Heart left ventricle (tissue), 16 donors: ENCODE measurements around the gene CLIP1. TPM values are rescaled to one million over a fixed set of nuclear protein-coding genes. Genes with fewer than 3 reads are reported as not detected.
"Not testable (repeated sequence)": the region's sequence is repeated elsewhere in the genome, so short reads cannot be mapped to it uniquely, and the experiment has no call there.

ENCODE experiments used
- ATAC-seq, 4 donors: fragments of 200-7000 bp; cut with Tn5 transposase; one replicate each; pipeline ENCODE4 v1.9.1; 2020 to 2022; ENCODE audit warnings: moderate library complexity in 4 of 4, mild to moderate bottlenecking in 3 of 4, moderate number of reproducible peaks in 1 of 4
- DNase-seq, 5 donors: peaks; one replicate each; pipeline ENCODE4 v3.0.0-alpha.2; 2020
- H3K27ac ChIP-seq, 12 donors: fragments of 200-600 bp; sonication (generic) in 4 of 12; one replicate each; pipeline versions ENCODE4 v1.5.0 to v1.8.0; 2016 to 2022; ENCODE audit warnings: mild to moderate bottlenecking in 2 of 12
- H3K27me3 ChIP-seq, 9 donors: fragments of 200-600 bp; sonication (generic) in 2 of 9; one replicate each; pipeline versions ENCODE4 v1.5.1 to v1.8.0; 2016 to 2022; ENCODE audit warnings: mild to moderate bottlenecking in 3 of 9
- H3K36me3 ChIP-seq, 9 donors: fragments of 200-600 bp; sonication (generic) in 2 of 9; one replicate each; pipeline versions ENCODE4 v1.5.0 to v1.8.0; 2018 to 2022; ENCODE audit warnings: mild to moderate bottlenecking in 2 of 9
- H3K4me1 ChIP-seq, 12 donors: fragments of 200-600 bp; sonication (generic) in 4 of 12; one replicate each; pipeline versions ENCODE4 v1.5.0 to v1.8.0; 2016 to 2022; ENCODE audit warnings: mild to moderate bottlenecking in 3 of 12
- H3K4me3 ChIP-seq, 12 donors: fragments of 200-600 bp; sonication (generic) in 4 of 12; one replicate each; pipeline versions ENCODE4 v1.5.0 to v1.8.0; 2017 to 2022; ENCODE audit warnings: mild to moderate bottlenecking in 9 of 12, moderate library complexity in 4 of 12
- H3K9me3 ChIP-seq, 12 donors: fragments of 200-600 bp; sonication (generic) in 4 of 12; one replicate each; pipeline versions ENCODE4 v1.5.0 to v1.8.0; 2016 to 2022; ENCODE audit warnings: mild to moderate bottlenecking in 1 of 12
- CTCF ChIP-seq, 12 donors: fragments of 200-600 bp; sonication (generic) in 4 of 12; IDR thresholded peaks; one replicate each; pipeline versions ENCODE4 v1.5.0 to v1.8.0; 2018 to 2022; ENCODE audit warnings: antibody characterized with exemption in 12 of 12, mild to moderate bottlenecking in 5 of 12
- POLR2A ChIP-seq, 2 donors: fragments of 450-650 bp; IDR thresholded peaks; one replicate each; pipeline ENCODE4 v1.6.1; 2017; ENCODE audit warnings: antibody characterized with exemption in 2 of 2, mild to moderate bottlenecking in 2 of 2, moderate library complexity in 2 of 2
- WGBS, 4 donors: extraction: QIAGEN DNeasy Blood & Tissue Kit in 2 of 4; methylation state at CpG; one replicate each; pipeline versions ENCODE4 v1.1.5 to v1.1.7; 2013 to 2018; 5-methylcytosine and 5-hydroxymethylcytosine counted together
- intact Hi-C, 10 donors: fragments of 100-400 bp; cut with DNase I; formaldehyde crosslinking; loops; one replicate each; pipeline versions ENCODE4 v1.11.1 to v1.14.2; 2022
- polyA plus RNA-seq, 2 donors: library from polyadenylated mRNA; stranded (reverse); fragments of 200-250 nt; gene quantifications; one replicate each; pipeline ENCODE4 v1.2.3, GENCODE V29; 2013
- total RNA-seq, 9 donors: library from RNA; depleted of rRNA in 2 of 9; stranded (reverse); fragments of >200 nt in 2 of 9; fragmentation: NEBNext Ultra II Directional in 3 of 9; extraction: Animal tissue kit (Norgen Biotek cat#: 25700) in 3 of 9; gene quantifications; one replicate each; pipeline versions ENCODE4 v1.1.0 to v1.2.4, GENCODE V29; 2016 to 2023
- donor health status: ischemic (EF 13 %, LVEDD 7.1; RV severe dilation, severe dysfunction).
- donor health status: healthy with polysubstance abuse.
- donor health status: DM: no; HTN: yes; CAD: no.
- donor health status: DM: no; HTN: no; CAD: no.
- donor health status: ischemic (EF 25% LVEDD 6.9; RV normal size, moderate dysfunction).
- donor health status: ischemic (EF 25% LVEDD 5.7; RV mildly dilated, moderate dysfunction).
- donor health status: healthy.
- donor health status: DM: yes; HTN: yes; CAD: no.
- donor health status: ischemic (EF 35%, LVEDD 5.7; RV mildly dilated, moderate dysfunction).
- donor health status: nonischemic (EF 11% LVEDD 7.7; RV severe dilation, severe dysfunction).
- donor health status: DM: yes; HTN: yes; CAD: no.
- donor health status: PGD.
- donor health status: ischemic (EF 29% LVEDD 5.4; RV normal size, mild dysfunction).
- donor health status: nonischemic (EF 23%, LVEDD 6.1; RV moderate dilation, normal function).

CLIP1 gene
- total and polyA plus RNA-seq, 11 donors = 31.9 to 173 (median 104) TPM

- ATAC-seq (peak; percentile 4 to 23 (median 14)), DNase-seq (no peak)
- Histone ChIP-seq H3K4me3 (peak overlapping the region in 9 of 12 donors; percentile 3 to 43 (median 25)), H3K27ac (peak overlapping the region in 11 of 12 donors; percentile 69 to 93 (median 86)), H3K36me3 (peaks cover 0 to 6% (median 0%) of the 10 kb centered on the region in 9 donors), H3K27me3 (no peaks in the 10 kb centered on the region), H3K9me3 (no peaks in the 10 kb centered on the region), H3K4me1 (peaks cover 0 to 66% (median 17%) of the 10 kb centered on the region in 12 donors)
- TF ChIP-seq CTCF (IDR thresholded peaks at IDR 0.05) (no peak), POLR2A (IDR thresholded peaks at IDR 0.05) (no peak)
- intact Hi-C loops = loop anchor here in 8 of 10 donors (1.0 to 5.0 kb wide), 6 partner anchors 72 to 354 kb away; partner anchors contain the start of gene DENR (in 2 of the 8)
- 31 to 41% (median 38%) methylated on average over 2 of the region's 2 CpGs for WGBS, 4 donors
These were observed 23.2 kb downstream of the CLIP1 start for GRCh38 chr12:122399254-122399591.

DNA sequence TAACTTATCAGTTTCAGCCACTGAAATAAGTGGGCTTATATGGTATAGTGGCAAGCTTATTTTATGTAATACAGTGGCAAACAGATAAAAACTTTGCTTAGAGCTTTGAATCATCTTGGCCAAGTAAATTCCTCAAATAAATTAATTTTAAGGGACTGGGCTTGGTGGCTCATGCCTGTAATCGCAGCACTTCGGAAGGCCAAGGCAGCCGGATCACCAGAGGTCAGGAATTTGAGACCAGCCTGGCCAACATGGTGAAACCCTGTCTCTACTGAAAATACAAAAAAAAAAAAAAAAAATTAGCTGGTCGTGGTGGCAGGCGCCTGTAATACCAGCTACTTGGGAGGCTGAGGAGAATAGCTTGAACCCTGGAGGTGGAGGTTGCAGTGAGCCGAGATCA lies 24.5 kb downstream of the CLIP1 start:
- intact Hi-C loops = loop anchor here in 6 of 10 donors (2.0 to 5.0 kb wide), 5 partner anchors 73 to 355 kb away; partner anchors contain the start of gene DENR (in 2 of the 6)
- ATAC-seq, DNase-seq, H3K4me3 ChIP-seq, H3K9me3 ChIP-seq, H3K36me3 ChIP-seq, H3K27me3 ChIP-seq: not testable (repeated sequence)
- WGBS, 4 donors = 93 to 96% (median 94%) methylated on average over 6 of the region's 6 CpGs
- Histone ChIP-seq H3K27ac (peak overlapping the region in 2 of 12 donors; percentile 11 to 89), H3K4me1 (peaks cover 0 to 53% (median 17%) of the 10 kb centered on the region in 12 donors)

DNA sequence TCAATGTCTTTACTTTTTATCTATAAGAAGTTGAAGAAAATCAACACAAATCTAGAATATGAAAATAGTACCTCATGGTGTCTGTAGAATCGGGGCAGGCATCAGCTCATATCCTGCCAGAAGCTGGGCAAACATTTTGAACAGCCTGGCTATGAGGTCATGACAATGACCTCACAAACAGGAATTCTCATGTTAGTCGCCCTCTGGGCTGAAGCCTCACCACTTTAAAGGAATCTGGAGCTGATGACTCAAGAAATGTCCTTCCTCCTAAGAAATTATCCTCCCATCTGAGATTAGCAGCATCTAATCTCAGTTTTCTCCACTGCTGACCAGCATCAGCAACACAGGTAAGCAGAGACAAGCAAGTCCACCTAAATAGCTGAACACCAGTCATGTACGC lies 27.1 kb downstream of the CLIP1 start:
- intact Hi-C loops = loop anchor here in 3 of 10 donors (5.0 kb wide), 2 partner anchors 77 to 357 kb away; partner anchors contain the start of gene DENR (in 1 of the 3)
- Histone ChIP-seq H3K9me3 (no peaks in the 10 kb centered on the region), H3K4me3 (no peak overlapping the region), H3K27me3 (no peaks in the 10 kb centered on the region), H3K27ac (peak overlapping the region in 1 of 12 donors; percentile 89), H3K4me1 (peaks cover 0 to 29% (median 13%) of the 10 kb centered on the region in 12 donors), H3K36me3 (peaks cover 0 to 6% (median 0%) of the 10 kb centered on the region in 9 donors)
- 71 to 80% (median 79%) methylated on average over 3 of the region's 3 CpGs for WGBS, 4 donors
- no peak for TF ChIP-seq POLR2A (IDR thresholded peaks at IDR 0.05)
- no peak for TF ChIP-seq CTCF (IDR thresholded peaks at IDR 0.05)
- DNase-seq = no peak
- no peak for ATAC-seq

DNA sequence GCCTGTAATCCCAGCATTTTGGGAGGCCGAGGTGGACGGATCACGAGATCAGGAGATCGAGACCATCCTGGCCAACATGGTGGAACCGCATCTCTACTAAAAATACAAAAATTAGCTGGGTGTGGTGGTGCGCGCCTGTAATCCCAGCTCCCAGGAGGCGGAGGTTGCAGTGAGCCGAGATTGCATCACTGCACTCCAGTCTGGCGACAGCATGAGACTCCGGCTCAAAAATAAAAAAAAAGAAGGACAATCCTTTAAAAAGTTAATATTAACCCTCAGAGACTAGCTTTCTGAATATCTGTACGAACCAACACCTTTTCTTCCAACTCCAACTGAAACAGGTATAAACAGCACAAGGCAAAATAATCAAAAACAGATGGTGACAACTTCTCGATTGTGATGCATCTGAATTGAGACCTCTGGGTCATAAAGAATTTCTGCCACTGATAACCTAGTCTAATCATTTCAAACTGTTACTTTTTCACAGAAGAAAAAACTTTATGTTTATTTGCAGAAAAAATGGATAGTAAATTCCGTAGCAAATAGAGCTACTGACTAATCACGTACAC lies 27.8 kb downstream of the CLIP1 start:
- intact Hi-C loops = loop anchor here in 3 of 10 donors (5.0 kb wide), 2 partner anchors 78 to 358 kb away; partner anchors contain the start of gene DENR (in 1 of the 3)

More for the DNA sequence above, 27.8 kb downstream of the CLIP1 start:
- H3K9me3 ChIP-seq = no peaks in the 10 kb centered on the region
- peak overlapping the region in 1 of 12 donors; percentile 89 for H3K27ac ChIP-seq
- ATAC-seq (peak in 1 of 4 donors; percentile 23), DNase-seq (no peak)
- peaks cover 0 to 23% (median 7%) of the 10 kb centered on the region in 12 donors for H3K4me1 ChIP-seq
- no peaks in the 10 kb centered on the region for H3K27me3 ChIP-seq
- 83 to 90% (median 88%) methylated on average over 14 to 15 of the region's 15 CpGs for WGBS, 4 donors
- H3K36me3 ChIP-seq = peaks cover 0 to 6% (median 0%) of the 10 kb centered on the region in 9 donors
- no peak overlapping the region for H3K4me3 ChIP-seq
- no peak for TF ChIP-seq CTCF (IDR thresholded peaks at IDR 0.05)
- TF ChIP-seq POLR2A (IDR thresholded peaks at IDR 0.05) = no peak
